ENCODE results near the gene TSPAN33.
"Not testable (repeated sequence)": the region's sequence is repeated elsewhere in the genome, so short reads cannot be mapped to it uniquely, and the experiment has no call there.

TSPAN33 gene

GRCh38 chr7:129213828-129214227 lies 69.3 kb downstream of the TSPAN33 start:
- peak; percentile 61 for TF ChIP-seq CTCF (conservative IDR thresholded peaks at IDR 0.05)
- H3K27ac ChIP-seq = no peak overlapping the region

GRCh38 chr7:129215691-129216090 lies 71.2 kb downstream of the TSPAN33 start:
- not testable (repeated sequence) for H3K27ac ChIP-seq

GRCh38 chr7:129216101-129216715 lies 71.7 kb downstream of the TSPAN33 start:
- not testable (repeated sequence) for H3K27ac ChIP-seq

GRCh38 chr7:129216821-129217416 lies 72.4 kb downstream of the TSPAN33 start:
- H3K27ac ChIP-seq = not testable (repeated sequence)

GRCh38 chr7:129218514-129219062 lies 74.1 kb downstream of the TSPAN33 start:
- TF ChIP-seq CTCF (conservative IDR thresholded peaks at IDR 0.05) = peak; percentile 92

GRCh38 chr7:129219166-129219565 lies 74.7 kb downstream of the TSPAN33 start:
- not testable (repeated sequence) for H3K27ac ChIP-seq

More at GRCh38 chr7:129218514-129219062, 74.1 kb downstream of the TSPAN33 start:
- H3K27ac ChIP-seq = no peak overlapping the region
